ENCODE results near the gene HPX.

The HPX gene

DNA sequence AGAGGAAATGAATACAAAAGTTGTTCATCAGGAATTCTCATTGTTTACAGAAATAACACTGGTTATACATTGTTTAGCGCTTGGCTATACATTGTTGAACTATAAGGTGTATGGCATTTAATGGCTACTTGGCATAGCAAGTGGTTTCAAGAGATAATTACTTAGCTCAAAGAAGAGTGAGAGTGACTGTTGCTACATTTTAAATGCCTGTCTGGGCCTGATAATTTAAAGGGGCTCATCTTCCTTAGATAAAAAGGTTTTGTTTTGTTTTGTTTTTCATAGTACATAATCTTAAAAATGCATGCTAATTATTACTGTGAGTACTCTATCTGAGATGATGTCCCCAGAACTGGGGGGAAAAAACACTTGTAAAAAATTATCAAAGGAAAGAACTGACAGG, 52.0 kb downstream of the HPX start:
- Histone ChIP-seq H3K36me3 (ENCODE audit: control insufficient read depth, insufficient read depth, low read length) (no peaks in the 10 kb centered on the region), H3K4me1 (ENCODE audit: control insufficient read depth, insufficient read depth, low read length) (peaks cover 28% of the 10 kb centered on the region), H3K9ac (ENCODE audit: low read length) (no peak overlapping the region), H3K27me3 (ENCODE audit: control insufficient read depth, insufficient read depth, low read length) (peaks cover 6% of the 10 kb centered on the region), H3K4me3 (ENCODE audit: low read depth, low read length) (no peak overlapping the region), H3K9me3 (ENCODE audit: control insufficient read depth, insufficient read depth, low read depth, low read length) (no peaks in the 10 kb centered on the region), H3K27ac (ENCODE audit: low read depth, low read length) (no peak overlapping the region)

DNA sequence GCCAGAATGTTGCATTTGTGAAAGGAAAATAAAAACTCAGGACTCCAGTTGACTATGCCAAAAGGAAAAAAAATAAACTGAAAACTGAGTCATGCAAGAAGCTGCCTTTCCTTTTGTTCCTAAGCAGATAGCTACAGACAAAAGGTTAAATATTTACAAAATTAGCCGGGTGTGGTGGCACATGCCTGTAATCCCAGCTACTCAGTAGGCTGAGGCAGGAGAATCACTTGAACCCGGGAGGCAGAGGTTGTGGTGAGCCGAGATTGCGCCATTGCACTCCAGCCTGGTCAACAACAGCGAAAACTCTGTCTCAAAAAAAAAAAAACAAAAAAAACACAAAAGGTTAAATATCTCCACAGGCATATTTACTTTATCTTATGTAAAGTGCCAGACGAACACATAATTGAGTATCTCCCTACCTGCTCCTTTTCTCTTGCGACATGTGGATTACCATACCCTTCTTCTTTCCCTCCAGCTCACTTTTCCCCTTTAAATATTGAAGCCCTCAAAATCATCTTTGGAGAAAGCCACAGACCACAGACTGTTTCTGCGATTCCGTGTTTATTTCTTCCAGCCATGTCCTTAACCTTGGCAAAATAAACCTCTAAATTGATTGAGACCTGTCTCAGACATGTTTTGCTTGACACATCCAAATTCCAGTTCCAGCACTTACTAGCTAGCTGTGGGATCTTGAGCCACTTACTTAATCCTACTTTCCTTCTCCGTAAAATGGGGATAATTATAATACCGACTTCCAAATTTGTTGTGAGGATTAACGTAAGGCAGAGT, 52.8 kb downstream of the HPX start:
- H3K4me1 ChIP-seq (ENCODE audit: control insufficient read depth, insufficient read depth, low read length): peaks cover 28% of the 10 kb centered on the region
- H3K27me3 ChIP-seq (ENCODE audit: control insufficient read depth, insufficient read depth, low read length): peaks cover 6% of the 10 kb centered on the region
- H3K9ac ChIP-seq (ENCODE audit: low read length): no peak overlapping the region
- no peaks in the 10 kb centered on the region for H3K9me3 ChIP-seq (ENCODE audit: control insufficient read depth, insufficient read depth, low read depth, low read length)
- no peak overlapping the region for H3K4me3 ChIP-seq (ENCODE audit: low read depth, low read length)
- no peak overlapping the region for H3K27ac ChIP-seq (ENCODE audit: low read depth, low read length)
- no peaks in the 10 kb centered on the region for H3K36me3 ChIP-seq (ENCODE audit: control insufficient read depth, insufficient read depth, low read length)

DNA sequence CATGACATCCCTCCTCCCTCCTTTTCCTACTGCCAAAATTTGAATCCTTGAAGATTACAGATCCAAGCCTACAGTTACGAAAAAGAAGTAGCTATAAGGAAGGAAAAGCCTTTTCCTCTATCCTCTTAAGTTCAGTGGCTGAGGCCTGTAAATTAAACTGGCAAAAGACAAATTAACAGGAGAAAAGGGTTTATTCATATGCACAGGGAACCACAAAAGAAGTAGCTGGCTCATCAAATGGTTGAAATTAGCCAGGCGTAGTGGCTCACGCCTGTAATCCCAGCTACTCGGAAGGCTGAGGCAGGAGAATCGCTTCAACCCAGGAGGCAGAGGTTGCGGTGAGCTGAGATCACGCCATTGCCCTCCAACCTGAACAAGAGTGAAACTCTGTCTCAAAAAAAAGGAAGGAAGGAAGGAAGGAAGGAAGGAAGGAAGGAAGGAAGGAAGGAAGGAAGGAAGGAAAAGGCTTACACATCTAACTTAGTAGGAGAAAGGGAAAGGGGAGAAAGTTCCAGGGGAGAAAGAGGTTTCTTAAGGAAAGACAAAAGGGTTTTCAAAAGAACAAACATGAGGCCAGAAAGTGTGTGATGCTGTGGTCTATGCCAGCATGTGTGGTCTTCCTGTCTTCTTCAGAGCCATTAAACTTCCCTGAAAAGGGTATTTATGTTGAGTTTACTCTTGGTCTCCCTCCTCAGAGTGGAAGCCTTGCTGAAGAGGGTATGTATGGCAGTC, 55.6 kb downstream of the HPX start:
- H3K9ac ChIP-seq (ENCODE audit: low read length): peak overlapping the region; percentile 43
- peak overlapping the region; percentile 20; the same call in 1 of the 2 replicates for H3K27ac ChIP-seq (ENCODE audit: low read depth, low read length)
- H3K36me3 ChIP-seq (ENCODE audit: control insufficient read depth, insufficient read depth, low read length): no peaks in the 10 kb centered on the region
- H3K9me3 ChIP-seq (ENCODE audit: control insufficient read depth, insufficient read depth, low read depth, low read length): no peaks in the 10 kb centered on the region
- H3K27me3 ChIP-seq (ENCODE audit: control insufficient read depth, insufficient read depth, low read length): no peaks in the 10 kb centered on the region
- H3K4me1 ChIP-seq (ENCODE audit: control insufficient read depth, insufficient read depth, low read length): peaks cover 34% of the 10 kb centered on the region
- no peak overlapping the region for H3K4me3 ChIP-seq (ENCODE audit: low read depth, low read length)

Data from HUES6 (cell line).